Activated CD4-positive, alpha-beta T cell treated with anti-CD3 and anti-CD28 coated beads for 36 hours (primary cell): Measurements from ENCODE around the gene OR51E2. TPM values are rescaled to one million over a fixed set of nuclear protein-coding genes. Genes with fewer than 3 reads are reported as not detected.

Source experiments
- ATAC-seq: fragments of 200-7000 bp; cut with Tn5 transposase; one replicate; pipeline ENCODE4 v1.10.0; 2021; ENCODE audit warnings: mild to moderate bottlenecking, moderate library complexity
- CTCF ChIA-PET: fragments of 350-600 bp; sonication (Branson Sonifier 250); formaldehyde crosslinking; loops from one replicate; lab custom pipeline; 2021; ENCODE audit warnings: antibody characterized with exemption; lab: Charles Lee
- POLR2A ChIA-PET: fragments of 350-600 bp; sonication (Branson Sonifier 250); formaldehyde crosslinking; loops from one replicate; lab custom pipeline; 2021; ENCODE audit warnings: antibody characterized with exemption, inconsistent platforms; lab: Charles Lee
- DNase-seq: peaks from one replicate; pipeline ENCODE4 v3.0.0-alpha.2; 2020
- H3K27ac Mint-ChIP-seq: one replicate; pipeline ENCODE4 v1.8.0; 2021; ENCODE audit warnings: mixed read lengths
- H3K27me3 Mint-ChIP-seq: one replicate; pipeline ENCODE4 v1.8.0; 2021; ENCODE audit warnings: mixed read lengths
- H3K36me3 Mint-ChIP-seq: one replicate; pipeline ENCODE4 v1.8.0; 2021; ENCODE audit warnings: low read depth, mixed read lengths
- H3K4me1 Mint-ChIP-seq: one replicate; pipeline ENCODE4 v1.8.0; 2021; ENCODE audit warnings: mixed read lengths
- H3K4me3 Mint-ChIP-seq: one replicate; pipeline ENCODE4 v1.8.0; 2021; ENCODE audit warnings: mild to moderate bottlenecking, moderate library complexity, mixed read lengths
- H3K9me3 Mint-ChIP-seq: one replicate; pipeline ENCODE4 v1.8.0; 2021; ENCODE audit warnings: low read depth, mixed read lengths
- intact Hi-C, 2 experiments: fragments of 100-400 bp; cut with DNase I in 1 of 2; cut with micrococcal nuclease in 1 of 2; formaldehyde crosslinking; loops; one replicate each; pipeline versions ENCODE4 v1.14.2 to v1.15.1; 2022 to 2024; cut with DNase I, micrococcal nuclease
- total RNA-seq, 2 experiments: library from RNA; stranded (reverse); gene quantifications; one replicate each; pipeline ENCODE4 v1.2.3, GENCODE V29; 2021

Gene OR51E2
- total RNA-seq, 2 experiments from 2014 or later: not detected

GRCh38 chr11:4636962-4637661 lies 60.5 kb downstream of the OR51E2 start, which contains the start of gene OR51D1:
TSS of gene OR51D1 (plus strand) at chr11:4637477. CDS start at chr11:4639791, 2,314 bp downstream.
- DNase-seq: peak; percentile 84
- ChIA-PET POLR2A (no interaction called here), CTCF (interaction anchor here (0.5 to 3.6 kb wide), 24 partner anchors 8 to 1254 kb away, joined by 3 to 44 read pairs (median 4); no protein-coding TSS in a partner anchor)
- Mint-ChIP-seq H3K9me3 (no peaks in the 10 kb centered on the region), H3K36me3 (no peaks in the 10 kb centered on the region), H3K27me3 (peaks cover 9% of the 10 kb centered on the region), H3K27ac (no peak within 1 kb of the TSS), H3K4me1 (no peaks in the 10 kb centered on the region), H3K4me3 (no peak within 1 kb of the TSS)
- intact Hi-C loops: loop anchor here (1.0 to 10.0 kb wide), 5 partner anchors 189 to 1170 kb away; partner anchors contain the start of gene OR52N2 (in 2 of the 2)
- peak; percentile 99 for ATAC-seq

GRCh38 chr11:4636136-4636535 lies 61.5 kb downstream of the OR51E2 start:
- no peaks in the 10 kb centered on the region for H3K36me3 Mint-ChIP-seq
- H3K4me3 Mint-ChIP-seq: no peak overlapping the region
- ATAC-seq (no peak), DNase-seq (no peak)
- no peaks in the 10 kb centered on the region for H3K4me1 Mint-ChIP-seq
- ChIA-PET POLR2A (no interaction called here), CTCF (interaction anchor here (0.6 to 3.6 kb wide), 16 partner anchors 10 to 1304 kb away, joined by 3 to 44 read pairs (median 4); no protein-coding TSS in a partner anchor)
- no peaks in the 10 kb centered on the region for H3K9me3 Mint-ChIP-seq
- intact Hi-C loops: loop anchor here (5.0 to 10.0 kb wide), 3 partner anchors 449 to 1171 kb away; partner anchors contain the start of gene OR52N2 (in 2 of the 2)
- no peak overlapping the region for H3K27ac Mint-ChIP-seq
- peaks cover 11% of the 10 kb centered on the region for H3K27me3 Mint-ChIP-seq

Other genes with a start within 250 kb of the OR51E2 start
- under 1 TPM in 1 of 2 experiments, not detected in 1; 0.18 TPM for gene OR52K2, start 248.6 kb downstream of the OR51E2 start, total RNA-seq
- gene OR52K1, start 215.2 kb downstream of the OR51E2 start, total RNA-seq: under 1 TPM in 1 of 2 experiments, not detected in 1; 0.07 TPM
- not detected for gene OR52M1, start 152.7 kb downstream of the OR51E2 start, total RNA-seq
- gene OR52I2, start 116.1 kb downstream of the OR51E2 start, total RNA-seq: not detected
- gene OR52I1, start 103.8 kb downstream of the OR51E2 start, total RNA-seq: not detected
- 1 to 10 TPM; 8.9 to 9.2 TPM for gene TRIM68, start 89.6 kb downstream of the OR51E2 start, total RNA-seq
- gene OR51D1, start 60.4 kb downstream of the OR51E2 start, total RNA-seq: not detected
- not detected for gene OR51E1, start 53.9 kb downstream of the OR51E2 start, total RNA-seq
- not detected for gene MMP26, start 6.9 kb upstream of the OR51E2 start, total RNA-seq
- not detected for gene OR51F1, start 72.1 kb upstream of the OR51E2 start, total RNA-seq
- not detected for gene OR52R1, start 106.5 kb upstream of the OR51E2 start, total RNA-seq
- gene OR51F2, start 123.5 kb upstream of the OR51E2 start, total RNA-seq: not detected
- gene OR51S1, start 151.4 kb upstream of the OR51E2 start, total RNA-seq: not detected
- not detected for gene OR51T1, start 184.0 kb upstream of the OR51E2 start, total RNA-seq
- gene OR51A7, start 205.9 kb upstream of the OR51E2 start, total RNA-seq: not detected
- not detected for gene OR51G2, start 221.5 kb upstream of the OR51E2 start, total RNA-seq
- not detected for gene OR51G1, start 226.5 kb upstream of the OR51E2 start, total RNA-seq
- not detected for gene OR51A4, start 249.8 kb upstream of the OR51E2 start, total RNA-seq